DMS79 (cell line): Measurements from ENCODE around the gene KCNIP2.

Experiments used
- DNase-seq: peaks from one replicate; lab custom pipeline; 2025; lab: John Stamatoyannopoulos, UW

Gene KCNIP2

DNA sequence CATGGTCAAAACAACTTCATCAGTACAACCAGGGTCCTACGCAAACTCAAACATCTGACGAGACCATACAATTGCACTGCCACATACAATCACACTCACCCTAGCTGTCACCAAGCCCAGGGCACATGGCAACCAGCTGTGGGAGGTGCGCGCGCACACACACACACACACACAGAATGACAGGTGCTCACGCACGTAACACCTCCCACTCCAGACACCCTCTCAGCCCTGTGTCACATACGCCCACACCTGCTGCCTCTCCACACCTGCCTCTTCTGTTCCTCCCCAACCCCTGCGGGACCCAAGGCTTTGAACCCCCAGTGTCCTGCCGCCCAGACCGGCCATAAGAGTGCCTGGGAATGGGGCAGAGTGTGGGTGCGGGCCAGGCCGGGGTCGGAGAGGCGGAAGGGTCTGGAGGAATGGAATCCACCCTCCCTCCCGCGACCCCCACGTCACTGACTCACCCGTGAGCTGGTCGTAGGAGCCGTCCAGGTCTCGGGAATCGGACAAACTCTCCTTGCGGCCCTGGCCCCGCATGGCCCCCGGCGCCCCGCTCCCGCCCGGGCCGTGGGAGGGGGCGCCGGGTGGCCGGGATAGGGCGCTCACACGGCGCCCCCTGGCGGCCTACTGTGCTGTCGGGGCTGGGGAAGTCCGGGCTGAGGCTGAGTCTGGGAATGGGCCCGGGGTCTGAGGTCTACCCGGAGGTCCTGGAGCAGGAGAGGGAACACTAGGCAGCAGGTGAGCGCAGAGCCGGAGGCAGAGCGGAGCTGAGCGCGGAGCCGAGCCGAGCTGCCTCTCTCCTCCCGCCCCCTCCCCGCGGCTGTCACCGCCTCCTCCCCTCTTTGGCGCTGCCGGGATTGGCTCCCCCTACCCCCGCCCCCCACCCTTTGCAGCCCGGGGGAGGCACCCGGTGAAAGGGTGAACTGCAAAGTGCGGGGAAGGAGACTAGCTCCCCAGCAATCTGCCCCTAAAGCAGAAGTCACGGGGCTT is at the start of gene KCNIP2:
TSS of gene KCNIP2 (minus strand) at position 769 of the 990 bp plus-strand sequence. CDS start at position 537, 232 bp downstream.
- DNase-seq = no peak

DNA sequence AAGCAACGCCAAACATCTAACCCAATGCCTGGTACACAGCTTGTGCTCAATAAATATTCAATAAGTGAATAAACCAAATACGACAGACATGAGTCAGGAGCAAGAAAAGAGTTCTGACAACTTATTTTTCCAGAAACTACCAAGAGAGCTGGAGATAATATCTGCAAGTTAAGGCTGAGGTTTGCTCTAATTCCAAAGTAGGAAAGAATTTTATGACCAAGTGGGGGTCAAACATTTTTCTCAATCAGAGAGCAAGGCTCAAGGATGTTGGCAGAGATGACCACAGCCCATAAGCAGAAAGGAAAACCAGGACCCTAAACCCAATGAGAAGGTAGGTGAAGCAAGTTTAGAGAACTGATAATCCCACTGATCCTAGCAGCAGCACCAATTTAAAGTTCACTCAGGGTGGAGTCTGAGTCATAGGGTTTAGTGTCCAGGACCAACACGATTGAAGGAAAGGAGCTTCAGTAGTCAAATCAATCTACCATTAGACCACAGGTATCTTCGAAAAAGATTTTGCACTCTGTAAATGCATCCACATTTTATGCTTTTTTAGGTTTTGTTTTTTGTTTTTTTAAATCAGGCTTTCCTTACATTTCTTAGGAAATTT is 49.3 kb upstream of the KCNIP2 start:
- DNase-seq = no peak

DNA sequence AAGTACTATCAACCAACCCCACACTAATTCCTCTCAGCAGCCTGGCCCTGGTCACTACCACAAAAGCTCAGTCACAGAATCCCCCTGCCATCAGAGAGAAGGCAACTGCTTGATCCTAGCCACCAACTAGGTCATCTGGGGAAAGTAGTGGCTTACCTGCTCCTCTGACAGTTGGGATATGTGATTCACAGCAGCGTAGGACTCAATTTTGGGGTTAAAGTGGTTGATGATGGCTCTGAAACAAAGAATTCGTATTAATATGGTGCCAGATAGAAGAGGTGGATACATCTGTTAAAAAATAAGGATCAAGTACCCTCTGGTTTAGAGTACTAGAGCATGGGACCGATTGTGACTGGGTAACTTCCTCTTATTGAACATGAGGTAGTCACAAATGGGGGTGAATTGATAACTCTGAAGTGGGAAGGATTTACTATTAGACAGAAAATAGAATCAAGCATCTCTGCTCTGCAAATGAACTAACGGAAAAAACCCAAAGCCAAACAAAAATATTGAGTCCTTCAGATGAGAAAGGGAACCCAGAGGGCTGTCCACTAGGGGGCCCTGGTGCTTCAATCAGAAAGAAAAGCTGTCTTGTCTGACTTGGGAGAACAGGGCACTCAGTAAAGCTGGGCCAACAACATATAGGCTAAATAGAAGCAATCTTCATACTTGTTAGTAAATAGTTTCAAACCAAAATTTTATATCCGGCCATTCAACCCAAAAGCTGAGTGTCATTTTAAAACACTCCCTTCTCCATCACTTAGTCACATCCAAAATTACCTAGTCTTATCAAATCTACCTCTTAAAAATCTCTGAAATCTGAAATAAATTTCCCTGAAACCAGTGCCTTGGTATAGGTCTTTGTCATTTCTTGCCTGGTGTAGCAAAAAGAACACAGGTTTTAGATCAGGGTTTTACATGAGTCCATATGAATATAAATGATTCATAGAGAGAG is 45.9 kb upstream of the KCNIP2 start:
- DNase-seq = peak; percentile 3

- no peak for DNase-seq
Observed at GRCh38 chr10:101888251-101888949, 44.8 kb upstream of the KCNIP2 start.

- no peak for DNase-seq
Observed at GRCh38 chr10:101887775-101888174, 44.2 kb upstream of the KCNIP2 start.

GRCh38 chr10:101886521-101887312 is 43.1 kb upstream of the KCNIP2 start:
- no peak for DNase-seq

DNA sequence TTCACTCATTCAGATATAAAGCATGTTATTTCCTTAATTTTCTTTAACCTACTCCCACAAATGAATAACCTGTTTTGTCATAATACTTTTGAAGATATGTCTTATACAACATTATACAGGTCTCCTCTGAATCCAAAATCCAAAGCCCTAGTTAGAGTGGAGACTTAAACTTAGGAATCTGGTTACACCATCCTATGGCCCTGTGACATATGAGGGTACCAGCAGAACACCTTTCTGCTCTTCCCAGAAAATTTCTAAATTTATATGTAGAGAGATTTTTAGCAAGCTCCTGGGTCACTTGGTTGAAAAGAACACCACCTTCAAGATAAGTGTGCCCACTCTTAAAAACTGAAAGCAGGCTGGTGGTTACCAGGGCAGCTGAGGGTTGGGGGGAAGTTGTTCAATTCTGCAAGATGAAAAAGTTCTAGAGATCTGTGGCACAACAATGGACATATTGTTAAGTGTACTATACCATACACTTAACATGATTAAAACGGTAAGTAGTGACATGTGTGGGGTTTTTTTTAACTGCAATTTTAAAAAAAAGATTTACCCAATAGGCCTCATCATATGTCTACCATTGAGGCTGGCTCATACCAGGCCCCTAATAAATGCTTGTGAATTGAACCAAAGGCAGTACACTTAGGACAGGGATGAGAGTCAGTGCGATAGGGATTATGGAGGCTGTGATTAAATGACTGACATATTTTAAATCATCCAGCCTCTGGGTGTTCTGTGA is 37.6 kb upstream of the KCNIP2 start:
- DNase-seq = no peak

- DNase-seq = no peak
Observed at GRCh38 chr10:101880232-101880573, 36.6 kb upstream of the KCNIP2 start.

- DNase-seq = no peak
Observed at GRCh38 chr10:101879456-101880231, 36.0 kb upstream of the KCNIP2 start.

DNA sequence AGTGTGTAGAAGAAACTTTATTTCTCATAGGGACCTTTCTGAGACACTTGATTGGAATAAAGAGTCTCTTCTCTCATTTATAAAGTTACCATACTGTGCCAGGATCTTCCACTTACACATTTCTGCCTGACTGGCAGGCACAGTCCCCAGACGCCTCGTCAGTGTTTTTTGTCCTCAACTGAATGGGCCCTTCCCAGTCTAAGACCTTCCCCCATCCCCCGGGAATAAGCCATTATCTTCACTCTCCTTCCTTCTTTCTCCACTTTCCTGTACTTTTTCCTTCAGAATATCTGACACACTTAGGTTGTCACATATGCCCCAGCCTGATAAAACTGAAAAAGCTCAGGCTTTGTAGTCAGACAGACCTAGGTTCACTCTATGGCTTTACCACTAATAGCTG is 35.3 kb upstream of the KCNIP2 start:
- no peak for DNase-seq

GRCh38 chr10:101875068-101875688 is 31.6 kb upstream of the KCNIP2 start:
- DNase-seq = no peak

- DNase-seq = no peak
Observed at GRCh38 chr10:101874252-101874651, 30.7 kb upstream of the KCNIP2 start.

- no peak for DNase-seq
Observed at GRCh38 chr10:101867931-101868330, 24.3 kb upstream of the KCNIP2 start.

DNA sequence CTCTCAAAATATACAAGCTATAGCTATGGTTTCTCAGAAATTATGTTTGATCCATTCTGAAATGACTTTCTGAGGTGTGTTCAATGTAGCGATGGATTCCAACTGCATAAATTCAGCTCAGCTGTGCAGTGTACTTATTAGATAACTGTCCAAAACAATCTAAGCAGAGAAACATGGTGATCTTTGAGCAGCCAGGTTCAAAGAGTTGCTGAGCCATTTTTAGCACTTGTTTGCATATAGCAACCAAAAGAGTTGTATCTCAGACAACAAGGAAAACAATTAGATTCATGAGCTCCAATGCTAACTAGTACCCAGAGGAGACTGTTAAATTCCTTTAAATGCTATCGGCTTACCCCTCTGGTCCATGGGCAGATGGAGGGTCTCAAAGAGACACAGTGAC is 15.9 kb upstream of the KCNIP2 start:
- no peak for DNase-seq

DNA sequence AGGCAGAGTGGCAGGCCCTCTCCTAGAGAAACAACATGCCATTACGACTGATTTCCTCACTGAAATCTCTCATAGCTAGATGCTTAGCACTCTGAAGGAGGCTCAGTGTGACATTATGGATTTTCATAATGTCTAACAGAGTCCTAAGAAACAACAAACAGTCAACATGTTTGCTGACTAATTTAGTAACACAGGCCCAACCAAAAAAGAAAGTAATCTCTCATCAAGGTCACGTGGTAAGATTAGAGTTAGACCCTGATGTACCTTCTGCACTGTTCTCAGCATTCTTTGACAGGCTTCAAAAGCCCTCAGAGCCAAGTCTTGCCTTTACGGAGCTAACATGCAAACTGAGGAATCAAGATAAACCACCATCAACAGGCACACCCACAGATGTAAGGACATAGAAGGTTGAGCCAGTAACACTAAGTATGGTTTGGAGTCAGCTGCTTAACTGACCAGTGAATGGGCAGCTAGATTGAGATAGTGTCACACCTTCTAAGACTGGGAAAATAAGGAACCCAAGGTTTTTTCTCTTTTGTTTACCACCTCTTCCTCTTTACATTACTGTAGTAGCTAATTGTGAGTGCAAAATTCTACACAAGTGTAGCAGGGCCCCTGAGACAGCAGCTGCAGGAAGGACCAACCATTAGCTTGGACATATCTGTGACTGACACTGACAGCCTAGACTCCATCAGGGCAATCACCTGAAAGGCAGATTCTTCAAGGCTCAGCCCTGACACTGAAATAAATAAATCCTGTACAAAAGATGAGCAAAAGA is 15.3 kb upstream of the KCNIP2 start:
- DNase-seq = no peak

- DNase-seq = no peak
Observed at GRCh38 chr10:101857802-101858476, 14.3 kb upstream of the KCNIP2 start.

- DNase-seq = no peak
Observed at GRCh38 chr10:101856626-101857025, 13.0 kb upstream of the KCNIP2 start.
